ENCODE measurements around the gene FAM200C.

FAM200C gene

DNA sequence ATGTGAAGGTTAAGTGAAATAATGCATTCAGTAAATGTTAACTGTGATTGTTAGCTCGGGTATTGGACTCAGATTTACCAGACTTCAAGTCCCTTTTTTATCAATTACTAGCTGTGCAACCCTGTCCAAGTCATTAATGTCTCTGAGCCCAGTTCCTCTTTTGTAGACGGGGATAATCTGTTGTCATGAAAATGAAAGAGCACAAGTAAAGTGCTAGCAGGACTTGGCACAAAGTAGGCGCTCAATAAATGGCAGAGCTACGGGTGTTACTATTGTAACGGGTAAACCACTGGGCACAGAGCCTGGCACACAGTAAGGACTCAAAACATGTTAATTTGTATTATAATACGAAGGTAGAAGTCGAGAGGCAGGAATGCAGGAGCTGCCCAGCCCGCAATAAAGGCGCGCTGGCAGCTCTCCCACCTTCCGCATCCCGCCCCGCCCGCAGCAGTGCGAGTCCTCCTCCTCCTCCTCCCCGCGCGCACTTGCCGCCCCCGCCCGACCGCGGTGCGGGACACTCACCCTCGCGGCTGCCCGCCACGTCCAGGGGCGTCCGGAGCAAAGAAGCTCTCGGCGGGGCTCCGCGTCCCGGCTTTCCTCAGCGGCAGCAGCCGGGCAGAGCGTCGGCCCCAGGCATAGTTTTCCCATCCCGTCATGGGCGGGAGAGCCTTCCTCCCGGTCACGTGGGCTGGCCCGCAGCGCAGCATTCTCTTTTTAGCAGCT lies 29.7 kb downstream of the FAM200C start, which contains the start of gene C1QTNF2:
TSS of gene C1QTNF2 (minus strand) at position 637 of the 723 bp plus-strand sequence. CDS start 15,615 bp downstream, outside the sequence.
- H2AFZ ChIP-seq (ENCODE audit: low read depth, low read length, severe bottlenecking) = no peak within 1 kb of the TSS
- no peaks in the 10 kb centered on the region for H4K20me1 ChIP-seq (ENCODE audit: low read depth, low read length)
- no peaks in the 10 kb centered on the region for H3K27me3 ChIP-seq (ENCODE audit: low read length)
- no peak within 1 kb of the TSS for H3K27ac ChIP-seq (ENCODE audit: low read depth, low read length)
- H3K36me3 ChIP-seq (ENCODE audit: low read length) = no peaks in the 10 kb centered on the region
- H3K9me2 ChIP-seq (replicated peaks; ENCODE audit: insufficient read depth, low read length) = no peaks in the 10 kb centered on the region
- no peak within 1 kb of the TSS for H3K4me3 ChIP-seq (ENCODE audit: insufficient read depth, low read length, poor library complexity, severe bottlenecking)
- no peaks in the 10 kb centered on the region for H3F3A ChIP-seq (ENCODE audit: insufficient read depth)
- no peak for TF ChIP-seq EZH2phosphoT487 (conservative IDR thresholded peaks at IDR 0.05; ENCODE audit: low read length)
- TF ChIP-seq, protein P1, sequence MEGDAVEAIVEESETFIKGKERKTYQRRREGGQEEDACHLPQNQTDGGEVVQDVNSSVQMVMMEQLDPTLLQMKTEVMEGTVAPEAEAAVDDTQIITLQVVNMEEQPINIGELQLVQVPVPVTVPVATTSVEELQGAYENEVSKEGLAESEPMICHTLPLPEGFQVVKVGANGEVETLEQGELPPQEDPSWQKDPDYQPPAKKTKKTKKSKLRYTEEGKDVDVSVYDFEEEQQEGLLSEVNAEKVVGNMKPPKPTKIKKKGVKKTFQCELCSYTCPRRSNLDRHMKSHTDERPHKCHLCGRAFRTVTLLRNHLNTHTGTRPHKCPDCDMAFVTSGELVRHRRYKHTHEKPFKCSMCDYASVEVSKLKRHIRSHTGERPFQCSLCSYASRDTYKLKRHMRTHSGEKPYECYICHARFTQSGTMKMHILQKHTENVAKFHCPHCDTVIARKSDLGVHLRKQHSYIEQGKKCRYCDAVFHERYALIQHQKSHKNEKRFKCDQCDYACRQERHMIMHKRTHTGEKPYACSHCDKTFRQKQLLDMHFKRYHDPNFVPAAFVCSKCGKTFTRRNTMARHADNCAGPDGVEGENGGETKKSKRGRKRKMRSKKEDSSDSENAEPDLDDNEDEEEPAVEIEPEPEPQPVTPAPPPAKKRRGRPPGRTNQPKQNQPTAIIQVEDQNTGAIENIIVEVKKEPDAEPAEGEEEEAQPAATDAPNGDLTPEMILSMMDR (IDR thresholded peaks at IDR 0.05; ENCODE audit: insufficient read depth, low read length, poor library complexity, severe bottlenecking) = no peak
- no peaks in the 10 kb centered on the region for H3K79me2 ChIP-seq (ENCODE audit: insufficient read depth, low read length)
- H3K9ac ChIP-seq (ENCODE audit: low read length) = no peak within 1 kb of the TSS
- no peaks in the 10 kb centered on the region for H3K9me3 ChIP-seq (ENCODE audit: insufficient read depth, low read length)
- H3K4me2 ChIP-seq (ENCODE audit: low read depth, low read length, poor library complexity, severe bottlenecking) = peak within 1 kb of the TSS; percentile 8

DNA sequence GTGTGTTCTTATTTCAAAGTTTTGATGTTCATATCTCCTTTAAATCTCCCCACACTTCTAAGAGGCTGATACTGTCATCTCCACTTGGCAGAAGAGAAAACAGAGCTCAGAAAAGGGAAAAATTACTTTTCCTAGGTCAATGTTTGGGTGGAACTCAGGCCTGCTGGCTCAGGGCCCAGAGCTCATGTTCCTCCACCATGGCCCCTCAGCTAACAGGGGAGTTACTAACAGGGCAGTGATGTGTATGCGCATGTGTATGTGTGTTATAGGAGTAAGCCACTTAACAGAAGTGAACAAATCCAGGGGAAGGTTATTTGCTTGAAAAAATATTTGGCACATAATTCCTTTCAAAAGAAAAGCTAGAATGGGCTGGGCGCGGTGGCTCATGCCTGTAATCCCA lies 32.0 kb downstream of the FAM200C start:
- Histone ChIP-seq H3K9ac (ENCODE audit: low read length) (no peak overlapping the region), H3F3A (ENCODE audit: insufficient read depth) (no peaks in the 10 kb centered on the region), H3K4me3 (ENCODE audit: insufficient read depth, low read length, poor library complexity, severe bottlenecking) (no peak overlapping the region)

DNA sequence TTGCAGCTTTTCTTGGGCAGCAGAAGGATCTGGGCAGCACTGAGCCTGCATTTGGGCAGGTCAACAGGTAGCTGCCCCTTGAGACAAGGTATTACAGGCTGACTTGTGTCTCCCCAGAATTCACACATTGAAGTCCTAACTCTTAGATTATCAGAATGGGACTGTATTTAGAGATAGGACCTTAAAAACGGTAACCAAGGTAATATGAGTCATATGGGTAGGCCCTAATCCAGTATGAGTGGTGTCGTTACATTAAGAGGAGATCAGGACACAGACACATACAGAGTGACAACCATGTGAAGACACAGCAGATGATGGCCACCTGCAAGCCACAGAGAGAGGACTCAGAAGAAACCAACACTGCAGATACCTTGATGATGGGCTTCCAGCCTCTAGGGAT lies 32.6 kb downstream of the FAM200C start:
- Histone ChIP-seq H2AFZ (ENCODE audit: low read depth, low read length, severe bottlenecking) (no peak overlapping the region), H3K9ac (ENCODE audit: low read length) (no peak overlapping the region), H3K27me3 (ENCODE audit: low read length) (no peaks in the 10 kb centered on the region), H3K79me2 (ENCODE audit: insufficient read depth, low read length) (no peaks in the 10 kb centered on the region), H3K4me3 (ENCODE audit: insufficient read depth, low read length, poor library complexity, severe bottlenecking) (no peak overlapping the region), H3K9me3 (ENCODE audit: insufficient read depth, low read length) (no peaks in the 10 kb centered on the region), H4K20me1 (ENCODE audit: low read depth, low read length) (no peaks in the 10 kb centered on the region), H3K4me2 (ENCODE audit: low read depth, low read length, poor library complexity, severe bottlenecking) (no peak overlapping the region), H3F3A (ENCODE audit: insufficient read depth) (no peaks in the 10 kb centered on the region), H3K27ac (ENCODE audit: low read depth, low read length) (no peak overlapping the region), H3K9me2 (replicated peaks; ENCODE audit: insufficient read depth, low read length) (no peaks in the 10 kb centered on the region), H3K36me3 (ENCODE audit: low read length) (no peaks in the 10 kb centered on the region)
- TF ChIP-seq, protein P1 (IDR thresholded peaks at IDR 0.05; ENCODE audit: insufficient read depth, low read length, poor library complexity, severe bottlenecking) = no peak
- no peak for TF ChIP-seq EZH2phosphoT487 (conservative IDR thresholded peaks at IDR 0.05; ENCODE audit: low read length)

More for the DNA sequence above, 32.0 kb downstream of the FAM200C start:
- H4K20me1 ChIP-seq (ENCODE audit: low read depth, low read length) = no peaks in the 10 kb centered on the region
- H3K27me3 ChIP-seq (ENCODE audit: low read length) = no peaks in the 10 kb centered on the region
- no peak overlapping the region for H2AFZ ChIP-seq (ENCODE audit: low read depth, low read length, severe bottlenecking)
- no peak overlapping the region for H3K4me2 ChIP-seq (ENCODE audit: low read depth, low read length, poor library complexity, severe bottlenecking)
- no peaks in the 10 kb centered on the region for H3K9me3 ChIP-seq (ENCODE audit: insufficient read depth, low read length)
- H3K79me2 ChIP-seq (ENCODE audit: insufficient read depth, low read length) = no peaks in the 10 kb centered on the region
- no peak overlapping the region for H3K27ac ChIP-seq (ENCODE audit: low read depth, low read length)
- no peaks in the 10 kb centered on the region for H3K9me2 ChIP-seq (replicated peaks; ENCODE audit: insufficient read depth, low read length)
- no peaks in the 10 kb centered on the region for H3K36me3 ChIP-seq (ENCODE audit: low read length)
- TF ChIP-seq EZH2phosphoT487 (conservative IDR thresholded peaks at IDR 0.05; ENCODE audit: low read length) = no peak
- TF ChIP-seq, protein P1 (IDR thresholded peaks at IDR 0.05; ENCODE audit: insufficient read depth, low read length, poor library complexity, severe bottlenecking) = no peak

All from SU-DHL-6 (cell line).